H1 (cell line): ENCODE data around the gene ZNF470. TPM values are rescaled to one million over a fixed set of nuclear protein-coding genes. Genes with fewer than 3 reads are reported as not detected.
A peak's percentile ranks its signal among the peaks of the same experiment; 100 is the strongest.

ENCODE experiments used
- CTCF ChIA-PET: fragments of 300-600 bp; sonication (Branson Sonifier 250); formaldehyde crosslinking; loops from one replicate; lab custom pipeline; 2021; ENCODE audit not compliant: partially characterized antibody; lab: Charles Lee
- POLR2A ChIA-PET: fragments of 300-600 bp; sonication (Branson Sonifier 250); formaldehyde crosslinking; loops from one replicate; lab custom pipeline; 2021; ENCODE audit warnings: inconsistent platforms; ENCODE audit not compliant: partially characterized antibody; lab: Charles Lee
- DNase-seq, 2 experiments: peaks; one replicate each; pipeline versions ENCODE4 v3.0.0 to v3.0.0-alpha.2; 2010 to 2022; ENCODE audit warnings: low spot score in 2 of 2, low read depth in 1 of 2, mixed read lengths in 1 of 2
- FAIRE-seq: peaks from 2 replicates; lab custom pipeline; 2011; peaks lifted over from hg19 to GRCh38; lab: Jason Lieb, UNC
- H2AFZ ChIP-seq: 2 replicates; pipeline ENCODE4 v1.8.1; 2012; ENCODE audit warnings: low read length, inconsistent platforms
- H2AK5ac ChIP-seq: 2 replicates; pipeline ENCODE4 v1.6.1; 2013; ENCODE audit warnings: low read depth, low read length
- H2BK120ac ChIP-seq: replicated peaks from 2 replicates; pipeline ENCODE3; 2013; ENCODE audit warnings: low read depth, low read length, inconsistent platforms
- H2BK12ac ChIP-seq: 2 replicates; pipeline ENCODE4 v1.6.1; 2013; ENCODE audit warnings: low read depth, low read length
- H2BK15ac ChIP-seq: 2 replicates; pipeline ENCODE4 v1.6.1; 2013; ENCODE audit warnings: low read length
- H2BK20ac ChIP-seq: 2 replicates; pipeline ENCODE4 v1.6.1; 2013; ENCODE audit warnings: low read length
- H2BK5ac ChIP-seq: 2 replicates; pipeline ENCODE4 v1.6.1; 2013; ENCODE audit warnings: low read depth, low read length
- H3K14ac ChIP-seq: 2 replicates; pipeline ENCODE4 v1.6.1; 2013; ENCODE audit warnings: inconsistent platforms; ENCODE audit not compliant: insufficient read length
- H3K18ac ChIP-seq: 2 replicates; pipeline ENCODE4 v1.6.1; 2013; ENCODE audit warnings: low read length; ENCODE audit errors: extremely low read depth
- H3K23ac ChIP-seq: 2 replicates; pipeline ENCODE4 v1.6.1; 2013; ENCODE audit warnings: inconsistent platforms; ENCODE audit not compliant: insufficient read length
- H3K23me2 ChIP-seq: 2 replicates; pipeline ENCODE4 v1.6.1; 2013; ENCODE audit warnings: low read depth, low read length
- H3K27ac ChIP-seq: 2 replicates; pipeline ENCODE4 v1.6.1; 2011; ENCODE audit warnings: low read depth, low read length, inconsistent platforms
- H3K27me3 ChIP-seq, 4 experiments: replicated peaks in 1 of 4; 1 replicate in 1 of 4; 2 replicates in 3 of 4; pipeline versions ENCODE4 v1.6.1 to v1.8.1; 2011 to 2013; ENCODE audit warnings: low read length in 3 of 4, mild to moderate bottlenecking in 3 of 4, inconsistent platforms in 2 of 4, mixed read lengths in 2 of 4, moderate library complexity in 1 of 4; ENCODE audit not compliant: control insufficient read depth in 3 of 4, insufficient read depth in 3 of 4; ENCODE audit errors: extremely low read depth in 1 of 4
- H3K36me3 ChIP-seq, 4 experiments: 2 replicates each; pipeline versions ENCODE4 v1.6.1 to v1.8.1; 2011 to 2013; ENCODE audit warnings: mild to moderate bottlenecking in 4 of 4, low read length in 3 of 4, moderate library complexity in 2 of 4, control low read depth in 1 of 4, inconsistent platforms in 1 of 4; ENCODE audit not compliant: insufficient read depth in 4 of 4, control insufficient read depth in 2 of 4
- H3K4ac ChIP-seq: replicated peaks from 2 replicates; pipeline ENCODE3; 2013; ENCODE audit warnings: low read length, low read depth, mixed read lengths, inconsistent platforms; ENCODE audit not compliant: insufficient read length
- H3K4me1 ChIP-seq, 4 experiments: replicated peaks in 1 of 4; 1 replicate in 1 of 4; 2 replicates in 3 of 4; pipeline versions ENCODE4 v1.6.1 to v1.8.1; 2011 to 2013; ENCODE audit warnings: low read length in 3 of 4, inconsistent platforms in 2 of 4, mixed read lengths in 1 of 4; ENCODE audit not compliant: insufficient read depth in 4 of 4, control insufficient read depth in 3 of 4
- H3K4me2 ChIP-seq, 2 experiments: 2 replicates each; pipeline versions ENCODE4 v1.6.1 to v1.8.1; 2011 to 2013; ENCODE audit warnings: low read depth in 2 of 2, low read length in 2 of 2, control low read depth in 1 of 2, inconsistent platforms in 1 of 2, mild to moderate bottlenecking in 1 of 2; ENCODE audit not compliant: insufficient read depth in 1 of 2
- H3K4me3 ChIP-seq, 4 experiments: fragments of 200-600, 300-600 bp in 1 of 4; sonication (generic), shearing (Covaris generic), sonication (Bioruptor Twin) in 1 of 4; 2 replicates each; pipeline versions ENCODE4 v1.5.1 to v1.8.1; 2011 to 2016; ENCODE audit warnings: low read length in 4 of 4, low read depth in 3 of 4, control low read depth in 2 of 4, inconsistent platforms in 2 of 4, mild to moderate bottlenecking in 2 of 4, mixed read lengths in 1 of 4, moderate library complexity in 1 of 4; ENCODE audit not compliant: insufficient read depth in 2 of 4; ENCODE audit errors: extremely low read depth in 1 of 4
- H3K56ac ChIP-seq: replicated peaks from 2 replicates; pipeline ENCODE3; 2013; ENCODE audit warnings: low read depth, mild to moderate bottlenecking, mixed read lengths, low read length, inconsistent platforms; ENCODE audit not compliant: insufficient read length
- H3K79me1 ChIP-seq: 2 replicates; pipeline ENCODE4 v1.6.1; 2013; ENCODE audit warnings: low read depth, low read length, control low read depth
- H3K79me2 ChIP-seq, 2 experiments: 2 replicates each; pipeline versions ENCODE4 v1.6.1 to v1.8.1; 2012 to 2013; ENCODE audit warnings: low read length in 2 of 2, mild to moderate bottlenecking in 2 of 2, inconsistent platforms in 1 of 2; ENCODE audit not compliant: insufficient read depth in 2 of 2, control insufficient read depth in 1 of 2
- H3K9ac ChIP-seq, 4 experiments: replicated peaks in 1 of 4; 1 replicate in 1 of 4; 2 replicates in 3 of 4; pipeline versions ENCODE4 v1.6.1 to v1.8.1; 2011 to 2013; ENCODE audit warnings: low read depth in 3 of 4, low read length in 3 of 4, control low read depth in 2 of 4, mild to moderate bottlenecking in 2 of 4, moderate library complexity in 2 of 4, inconsistent platforms in 1 of 4; ENCODE audit errors: extremely low read depth in 1 of 4
- H3K9me3 ChIP-seq, 2 experiments: 2 replicates each; pipeline versions ENCODE4 v1.6.1 to v1.8.1; 2012 to 2013; ENCODE audit warnings: mild to moderate bottlenecking in 2 of 2, moderate library complexity in 2 of 2, control low read depth in 1 of 2, inconsistent platforms in 1 of 2, low read depth in 1 of 2, low read length in 1 of 2, mixed read lengths in 1 of 2; ENCODE audit not compliant: insufficient read depth in 2 of 2
- H4K20me1 ChIP-seq, 2 experiments: replicated peaks in 1 of 2; 2 replicates each; pipeline versions ENCODE3 to v1.8.1; 2011 to 2013; ENCODE audit warnings: inconsistent platforms in 2 of 2, low read length in 2 of 2, mild to moderate bottlenecking in 1 of 2; ENCODE audit not compliant: insufficient read depth in 2 of 2, control insufficient read depth in 1 of 2
- H4K5ac ChIP-seq: 2 replicates; pipeline ENCODE4 v1.6.1; 2013; ENCODE audit warnings: low read length, low read depth, mixed read lengths, inconsistent platforms; ENCODE audit not compliant: insufficient read length
- H4K8ac ChIP-seq: 2 replicates; pipeline ENCODE4 v1.8.0; 2013; ENCODE audit warnings: mild to moderate bottlenecking, moderate library complexity, low read length, inconsistent platforms; ENCODE audit not compliant: insufficient read depth; ENCODE audit errors: extremely low read depth
- H4K91ac ChIP-seq: replicated peaks from 2 replicates; pipeline ENCODE3; 2013; ENCODE audit warnings: low read length, mixed read lengths, inconsistent platforms; ENCODE audit not compliant: insufficient read length
- CBX5 ChIP-seq: fragments of 300-800, 300-1000 bp; sonication (generic); IDR thresholded peaks from 2 replicates; pipeline ENCODE4 v1.7.1; 2016; ENCODE audit warnings: antibody characterized with exemption, low read length, low read depth
- CHD2 ChIP-seq: IDR thresholded peaks from 2 replicates; pipeline ENCODE4 v1.6.1; 2012; ENCODE audit warnings: low read length, improper control_type of control experiment
- HDAC2 ChIP-seq, 2 experiments: fragments of 300-600 bp in 1 of 2; sonication (generic) in 1 of 2; IDR thresholded peaks; 2 replicates each; pipeline ENCODE4 v1.6.1; 2011 to 2012; ENCODE audit warnings: low read depth in 2 of 2, low read length in 2 of 2, mild to moderate bottlenecking in 2 of 2, moderate library complexity in 2 of 2, borderline replicate concordance in 1 of 2, inconsistent platforms in 1 of 2
- RAD21 ChIP-seq, 2 experiments: IDR thresholded peaks in 1 of 2; conservative IDR thresholded peaks in 1 of 2; 2 replicates each; pipeline ENCODE4 v1.6.1; 2011; ENCODE audit warnings: low read depth in 2 of 2, low read length in 2 of 2, improper control_type of control experiment in 1 of 2, inconsistent platforms in 1 of 2, mild to moderate bottlenecking in 1 of 2, moderate library complexity in 1 of 2
- TEAD4 ChIP-seq: IDR thresholded peaks from 2 replicates; pipeline ENCODE4 v1.6.1; 2012; ENCODE audit warnings: low read depth, low read length, inconsistent platforms, mixed read lengths
- WGBS, 2 experiments: shearing (Covaris generic) in 1 of 2; methylation state at CpG; one replicate each; pipeline versions ENCODE4 v1.1.6 to v1.1.7; 2013 to 2015; ENCODE audit warnings: low lambda C conversion rate in 2 of 2, mixed read lengths in 2 of 2, inconsistent platforms in 1 of 2, low coverage in 1 of 2, missing lambda C conversion rate in 1 of 2; ENCODE audit not compliant: insufficient replicate concordance in 2 of 2, insufficient coverage in 1 of 2, insufficient read length in 1 of 2; ENCODE audit errors: extremely low coverage in 1 of 2, missing lambda C conversion rate in 1 of 2; 5-methylcytosine and 5-hydroxymethylcytosine counted together
- polyA plus RNA-seq, 7 experiments: library from polyadenylated mRNA; depleted of rRNA in 3 of 7; stranded (reverse) in 5 of 7; unstranded in 2 of 7; fragments of >200 nt in 5 of 7; fragments of 200-250 nt in 2 of 7; gene quantifications; 1 replicate in 5 of 7; 2 replicates in 1 of 7; 4 replicates in 1 of 7; pipeline versions ENCODE4 v1.2.1 to v1.2.3, GENCODE V29; 2011 to 2013; ENCODE audit warnings: missing spikeins in 2 of 7, mixed read lengths in 2 of 7
- total RNA-seq: library from RNA; stranded (reverse); fragmentation: NEBNext Ultra II Directional; extraction: Animal tissue kit (Norgen Biotek cat#: 25700); gene quantifications from 2 replicates; pipeline ENCODE4 v1.2.1, GENCODE V29; 2021
- TF ChIP-seq, protein P1 (sequence below), 3 experiments: IDR thresholded peaks; 1 replicate in 2 of 3; 2 replicates in 1 of 3; pipeline versions ENCODE4 v1.5.1 to v1.6.1; 2011; ENCODE audit warnings: low read length in 3 of 3, mild to moderate bottlenecking in 3 of 3, inconsistent platforms in 2 of 3, low read depth in 1 of 3, moderate library complexity in 1 of 3; ENCODE audit not compliant: insufficient read depth in 1 of 3; ENCODE audit errors: control extremely low read depth in 1 of 3

ZNF470 gene
- total and polyA plus RNA-seq, 2 of the 8 experiments (the other 6 are each of a cell fraction or from before 2014, with no cell fraction given): 2.0 to 8.8 TPM

DNA sequence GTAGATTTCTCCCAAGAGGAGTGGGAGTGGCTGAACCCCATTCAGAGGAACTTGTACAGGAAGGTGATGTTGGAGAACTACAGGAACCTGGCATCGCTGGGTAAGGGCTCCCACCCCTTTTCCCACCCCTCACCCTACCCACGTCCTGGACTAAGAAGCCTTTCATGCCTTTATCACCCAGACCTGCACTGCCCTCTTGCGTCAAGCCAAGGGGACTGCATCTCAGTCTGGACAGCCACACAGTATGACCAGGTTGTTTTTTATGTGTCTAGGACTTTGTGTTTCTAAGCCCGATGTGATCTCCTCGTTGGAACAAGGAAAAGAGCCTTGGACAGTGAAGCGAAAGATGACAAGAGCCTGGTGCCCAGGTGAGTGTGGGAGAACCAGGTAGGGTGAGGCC is 19.7 kb upstream of the ZNF470 start:
- Histone ChIP-seq H2BK12ac (no peak overlapping the region), H2BK15ac (no peak overlapping the region), H3K23me2 (no peaks in the 10 kb centered on the region), H3K4me1 (no peaks in the 10 kb centered on the region), H2BK120ac (no peak overlapping the region), H4K20me1 (no peaks in the 10 kb centered on the region), H3K36me3 (peaks cover 4 to 39% (median 16%) of the 10 kb centered on the region in 4 experiments; a peak in 6 of 8 replicates), H3K27me3 (no peaks in the 10 kb centered on the region), H4K5ac (no peak overlapping the region), H3K27ac (no peak overlapping the region), H3K9ac (no peak overlapping the region), H3K79me2 (no peaks in the 10 kb centered on the region), H3K9me3 (peaks cover 11 to 20% of the 10 kb centered on the region in 2 experiments; a peak in 3 of 4 replicates), H3K79me1 (no peaks in the 10 kb centered on the region), H3K23ac (no peak overlapping the region), H2AK5ac (no peak overlapping the region), H3K56ac (no peak overlapping the region), H3K4ac (no peak overlapping the region), H2AFZ (no peak overlapping the region), H3K18ac (no peak overlapping the region), H4K8ac (0 out of 2 replicates have a peak overlapping the region, but pooled peaks have one; percentile 35), H2BK5ac (no peak overlapping the region), H3K14ac (no peak overlapping the region), H2BK20ac (no peak overlapping the region), H4K91ac (no peak overlapping the region), H3K4me3 (no peak overlapping the region), H3K4me2 (no peak overlapping the region)
- TF ChIP-seq TEAD4: no peak
- peak; percentile 78 to 86 for TF ChIP-seq RAD21 (IDR thresholded peaks at IDR 0.05 in 1 of 2, conservative IDR thresholded peaks at IDR 0.05 in 1 of 2; ENCODE audit: low read depth in 2 of 2, low read length in 2 of 2)
- TF ChIP-seq CBX5: no peak
- TF ChIP-seq HDAC2 (IDR thresholded peaks at IDR 0.05; ENCODE audit: borderline replicate concordance in 1 of 2, low read depth in 2 of 2, low read length in 2 of 2): no peak
- TF ChIP-seq, protein P1, sequence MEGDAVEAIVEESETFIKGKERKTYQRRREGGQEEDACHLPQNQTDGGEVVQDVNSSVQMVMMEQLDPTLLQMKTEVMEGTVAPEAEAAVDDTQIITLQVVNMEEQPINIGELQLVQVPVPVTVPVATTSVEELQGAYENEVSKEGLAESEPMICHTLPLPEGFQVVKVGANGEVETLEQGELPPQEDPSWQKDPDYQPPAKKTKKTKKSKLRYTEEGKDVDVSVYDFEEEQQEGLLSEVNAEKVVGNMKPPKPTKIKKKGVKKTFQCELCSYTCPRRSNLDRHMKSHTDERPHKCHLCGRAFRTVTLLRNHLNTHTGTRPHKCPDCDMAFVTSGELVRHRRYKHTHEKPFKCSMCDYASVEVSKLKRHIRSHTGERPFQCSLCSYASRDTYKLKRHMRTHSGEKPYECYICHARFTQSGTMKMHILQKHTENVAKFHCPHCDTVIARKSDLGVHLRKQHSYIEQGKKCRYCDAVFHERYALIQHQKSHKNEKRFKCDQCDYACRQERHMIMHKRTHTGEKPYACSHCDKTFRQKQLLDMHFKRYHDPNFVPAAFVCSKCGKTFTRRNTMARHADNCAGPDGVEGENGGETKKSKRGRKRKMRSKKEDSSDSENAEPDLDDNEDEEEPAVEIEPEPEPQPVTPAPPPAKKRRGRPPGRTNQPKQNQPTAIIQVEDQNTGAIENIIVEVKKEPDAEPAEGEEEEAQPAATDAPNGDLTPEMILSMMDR (IDR thresholded peaks at IDR 0.05; ENCODE audit: control extremely low read depth in 1 of 3, insufficient read depth in 1 of 3, low read depth in 1 of 3, low read length in 3 of 3): peak; percentile 61 to 76 (median 75)
- TF ChIP-seq CHD2: no peak
- 63% methylated on average over 6 of the region's 6 CpGs; no CpG with 5 or more reads in 1 of the 2 experiments for WGBS, 2 experiments
- ChIA-PET CTCF (interaction anchor here (1.0 to 1.7 kb wide), 5 partner anchors 14 to 238 kb away, joined by 3 to 6 read pairs (median 3); partner anchors contain the start of gene ZNF470), POLR2A (no interaction called here)
- DNase-seq (peak in 1 of 2 experiments; percentile 58), FAIRE-seq (no peak)
